ENCODE measurements around the gene CD27. TPM values are rescaled to one million over a fixed set of nuclear protein-coding genes. Genes with fewer than 3 reads are reported as not detected.

CD27 gene
- total RNA-seq, 1 experiment from 2014 or later = 0.23 TPM

- ATAC-seq = no peak
- no TSS peak for BruUV-seq (replicated peaks)
- ChIA-PET POLR2A (interaction anchor here (0.7 kb wide), 1 partner anchor 12 kb away, joined by 3 read pairs; the partner anchor contains the start of gene VAMP1), CTCF (no interaction called here)
- intact Hi-C loops (cut with micrococcal nuclease; ENCODE audit: unreplicated experiment) = no loop called here
- Histone ChIP-seq H3K27me3 (ENCODE audit: control insufficient read depth, insufficient read depth, low read length) (no peaks in the 10 kb centered on the region), H3K4me1 (ENCODE audit: control insufficient read depth, insufficient read depth, low read length) (no peaks in the 10 kb centered on the region), H3K4me3 (ENCODE audit: low read depth in 2 of 2, low read length in 2 of 2) (no peak overlapping the region), H3K36me3 (ENCODE audit: control insufficient read depth, insufficient read depth, low read length) (no peaks in the 10 kb centered on the region; the same call in 1 of the 2 replicates), H3K27ac (ENCODE audit: low read length) (no peak overlapping the region), H3K9me3 (ENCODE audit: control insufficient read depth, insufficient read depth, low read depth, low read length) (no peaks in the 10 kb centered on the region)
- in situ Hi-C loops (cut with HindIII; ENCODE audit: low pct_unique_long_range_greater_than_20kb, low sequenced_read_pairs) = no loop called here
- no peak for DNase-seq (ENCODE audit: low read depth, low spot score)
- TF ChIP-seq REST (IDR thresholded peaks at IDR 0.05; ENCODE audit: insufficient read depth in 1 of 2, low read depth in 2 of 2, low read length in 1 of 2) (no peak), POLR2AphosphoS5 (IDR thresholded peaks at IDR 0.05; ENCODE audit: low read depth, low read length) (no peak), TCF7L2 (IDR thresholded peaks at IDR 0.05; ENCODE audit: low read depth, low read length) (no peak), SIN3A (IDR thresholded peaks at IDR 0.05; ENCODE audit: borderline replicate concordance, insufficient read depth, low read depth, low read length) (no peak), CTCF (IDR thresholded peaks at IDR 0.05) (no peak)
These were observed 14.2 kb downstream of the CD27 start for GRCh38 chr12:6459004-6459337.

- no peaks in the 10 kb centered on the region for H3K9me3 ChIP-seq (ENCODE audit: control insufficient read depth, insufficient read depth, low read depth, low read length)
- ChIA-PET POLR2A (interaction anchor here (0.6 kb wide), 1 partner anchor 208 kb away, joined by 4 read pairs; no protein-coding TSS in a partner anchor), CTCF (no interaction called here)
- H3K4me1 ChIP-seq (ENCODE audit: control insufficient read depth, insufficient read depth, low read length) = no peaks in the 10 kb centered on the region
- intact Hi-C loops (cut with micrococcal nuclease; ENCODE audit: unreplicated experiment) (no loop called here), in situ Hi-C loops (cut with HindIII; ENCODE audit: low pct_unique_long_range_greater_than_20kb, low sequenced_read_pairs) (no loop called here)
- H3K27me3 ChIP-seq (ENCODE audit: control insufficient read depth, insufficient read depth, low read length) = no peaks in the 10 kb centered on the region
- no peaks in the 10 kb centered on the region; the same call in 1 of the 2 replicates for H3K36me3 ChIP-seq (ENCODE audit: control insufficient read depth, insufficient read depth, low read length)
- TF ChIP-seq TCF7L2 (IDR thresholded peaks at IDR 0.05; ENCODE audit: low read depth, low read length) (no peak), POLR2AphosphoS5 (IDR thresholded peaks at IDR 0.05; ENCODE audit: low read depth, low read length) (no peak), CTCF (IDR thresholded peaks at IDR 0.05) (no peak), SIN3A (IDR thresholded peaks at IDR 0.05; ENCODE audit: borderline replicate concordance, insufficient read depth, low read depth, low read length) (no peak), REST (IDR thresholded peaks at IDR 0.05; ENCODE audit: insufficient read depth in 1 of 2, low read depth in 2 of 2, low read length in 1 of 2) (no peak)
- BruUV-seq (replicated peaks) = no TSS peak
- no peak overlapping the region for H3K27ac ChIP-seq (ENCODE audit: low read length)
- ATAC-seq (no peak), DNase-seq (ENCODE audit: low read depth, low spot score) (no peak)
- H3K4me3 ChIP-seq (ENCODE audit: low read depth in 2 of 2, low read length in 2 of 2) = no peak overlapping the region
These were observed 16.1 kb downstream of the CD27 start for GRCh38 chr12:6460751-6461371.
